Neural crest cell (in vitro differentiated cells): ENCODE data around the gene FRYL. TPM values are rescaled to one million over a fixed set of nuclear protein-coding genes. Genes with fewer than 3 reads are reported as not detected.
A peak's percentile ranks its signal among the peaks of the same experiment; 100 is the strongest.
"Not testable (repeated sequence)": the region's sequence is repeated elsewhere in the genome, so short reads cannot be mapped to it uniquely, and the experiment has no call there.

Experiments
- DNase-seq: peaks from one replicate; pipeline ENCODE4 v3.0.0; 2021; ENCODE audit warnings: low read depth, mixed read lengths, low spot score
- H3K27ac Mint-ChIP-seq: one replicate; pipeline ENCODE4 v1.8.0; 2021; ENCODE audit warnings: mild to moderate bottlenecking, mixed read lengths; ENCODE audit not compliant: unreplicated experiment
- H3K27me3 Mint-ChIP-seq: 2 replicates; pipeline ENCODE4 v1.8.0; 2021; ENCODE audit warnings: low read depth, mild to moderate bottlenecking, mixed read lengths
- H3K36me3 Mint-ChIP-seq: 2 replicates; pipeline ENCODE4 v1.8.0; 2021; ENCODE audit warnings: low read depth, mild to moderate bottlenecking, mixed read lengths
- H3K4me1 Mint-ChIP-seq: 2 replicates; pipeline ENCODE4 v1.8.0; 2021; ENCODE audit warnings: mixed read lengths
- H3K4me3 Mint-ChIP-seq: one replicate; pipeline ENCODE4 v1.8.0; 2021; ENCODE audit warnings: mild to moderate bottlenecking, mixed read lengths
- H3K9me3 Mint-ChIP-seq: 2 replicates; pipeline ENCODE4 v1.8.0; 2021; ENCODE audit warnings: mixed read lengths
- total RNA-seq: library from RNA; stranded (reverse); gene quantifications from 2 replicates; pipeline ENCODE4 v1.2.1, GENCODE V29; 2021
- TF ChIP-seq, protein P1 (sequence below): fragments of 200-600 bp; sonication (generic); conservative IDR thresholded peaks from 2 replicates; pipeline ENCODE4 v1.5.0; 2021; ENCODE audit warnings: antibody characterized with exemption, mild to moderate bottlenecking

FRYL gene
- total RNA-seq, 1 donor from 2014 or later: 48.7 TPM

GRCh38 chr4:48772556-48772955 lies 7.5 kb downstream of the FRYL start:
- Mint-ChIP-seq H3K27me3 (no peaks in the 10 kb centered on the region), H3K36me3 (peaks cover 1% of the 10 kb centered on the region), H3K9me3 (no peaks in the 10 kb centered on the region), H3K27ac (no peak overlapping the region), H3K4me1 (peaks cover 33% of the 10 kb centered on the region), H3K4me3 (no peak overlapping the region)
- TF ChIP-seq, protein P1, sequence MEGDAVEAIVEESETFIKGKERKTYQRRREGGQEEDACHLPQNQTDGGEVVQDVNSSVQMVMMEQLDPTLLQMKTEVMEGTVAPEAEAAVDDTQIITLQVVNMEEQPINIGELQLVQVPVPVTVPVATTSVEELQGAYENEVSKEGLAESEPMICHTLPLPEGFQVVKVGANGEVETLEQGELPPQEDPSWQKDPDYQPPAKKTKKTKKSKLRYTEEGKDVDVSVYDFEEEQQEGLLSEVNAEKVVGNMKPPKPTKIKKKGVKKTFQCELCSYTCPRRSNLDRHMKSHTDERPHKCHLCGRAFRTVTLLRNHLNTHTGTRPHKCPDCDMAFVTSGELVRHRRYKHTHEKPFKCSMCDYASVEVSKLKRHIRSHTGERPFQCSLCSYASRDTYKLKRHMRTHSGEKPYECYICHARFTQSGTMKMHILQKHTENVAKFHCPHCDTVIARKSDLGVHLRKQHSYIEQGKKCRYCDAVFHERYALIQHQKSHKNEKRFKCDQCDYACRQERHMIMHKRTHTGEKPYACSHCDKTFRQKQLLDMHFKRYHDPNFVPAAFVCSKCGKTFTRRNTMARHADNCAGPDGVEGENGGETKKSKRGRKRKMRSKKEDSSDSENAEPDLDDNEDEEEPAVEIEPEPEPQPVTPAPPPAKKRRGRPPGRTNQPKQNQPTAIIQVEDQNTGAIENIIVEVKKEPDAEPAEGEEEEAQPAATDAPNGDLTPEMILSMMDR: no peak
- DNase-seq: no peak

DNA sequence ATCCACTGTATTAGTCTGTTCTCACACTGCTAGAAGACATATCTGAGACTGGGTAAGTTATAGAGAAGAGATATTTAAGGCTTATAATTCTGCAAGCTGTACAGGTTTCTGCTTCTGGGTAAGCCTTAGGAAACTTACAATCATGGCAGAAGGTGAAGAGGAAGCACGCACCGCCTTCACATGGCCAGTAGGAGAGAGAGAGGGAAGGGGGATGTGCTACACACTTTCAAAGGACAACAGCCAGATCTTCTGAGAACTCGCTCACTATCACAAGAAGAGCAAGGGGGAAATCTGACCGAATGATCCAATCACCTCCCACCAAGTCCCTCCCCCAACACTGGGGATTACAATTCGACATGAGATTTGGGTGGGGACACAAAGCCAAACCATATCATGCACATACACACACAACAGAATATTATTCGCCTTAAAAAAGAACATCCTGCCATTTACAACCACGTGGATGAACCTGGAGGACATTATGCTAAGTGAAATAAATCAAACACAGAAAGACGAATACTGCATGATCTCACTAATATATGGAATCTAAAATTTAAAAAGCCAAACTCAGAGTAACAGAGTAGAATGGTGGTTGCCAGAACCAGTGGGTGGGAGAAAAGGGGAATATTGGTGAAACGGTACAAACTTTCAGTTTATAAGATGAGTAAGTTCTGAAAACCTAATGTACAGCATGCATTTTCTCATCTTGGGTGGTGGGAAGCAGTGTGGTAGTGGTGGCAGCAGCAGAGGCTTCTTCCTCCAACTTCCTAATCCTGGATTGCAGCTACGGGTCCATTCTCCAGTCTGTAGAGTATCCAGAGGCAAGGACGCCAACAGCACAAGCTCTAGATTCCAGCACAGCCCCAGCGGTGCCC lies 12.8 kb downstream of the FRYL start:
- H3K36me3 Mint-ChIP-seq: peaks cover 11% of the 10 kb centered on the region
- H3K4me1 Mint-ChIP-seq: peaks cover 18% of the 10 kb centered on the region
- no peak overlapping the region for H3K27ac Mint-ChIP-seq
- no peaks in the 10 kb centered on the region for H3K9me3 Mint-ChIP-seq
- H3K4me3 Mint-ChIP-seq: no peak overlapping the region
- H3K27me3 Mint-ChIP-seq: no peaks in the 10 kb centered on the region
- DNase-seq: no peak
- TF ChIP-seq, protein P1: peak; percentile 38

GRCh38 chr4:48766131-48766792 lies 13.8 kb downstream of the FRYL start:
- H3K27ac Mint-ChIP-seq: no peak overlapping the region
- no peak overlapping the region for H3K4me3 Mint-ChIP-seq
- no peaks in the 10 kb centered on the region for H3K9me3 Mint-ChIP-seq
- TF ChIP-seq, protein P1: no peak
- H3K4me1 Mint-ChIP-seq: peaks cover 12% of the 10 kb centered on the region
- H3K36me3 Mint-ChIP-seq: peaks cover 11% of the 10 kb centered on the region
- no peaks in the 10 kb centered on the region for H3K27me3 Mint-ChIP-seq
- no peak for DNase-seq

- no peak overlapping the region for H3K27ac Mint-ChIP-seq
- TF ChIP-seq, protein P1: no peak
- peaks cover 12% of the 10 kb centered on the region for H3K4me1 Mint-ChIP-seq
- H3K27me3 Mint-ChIP-seq: no peaks in the 10 kb centered on the region
- peaks cover 2% of the 10 kb centered on the region for H3K9me3 Mint-ChIP-seq
- H3K36me3 Mint-ChIP-seq: peaks cover 14% of the 10 kb centered on the region
- no peak for DNase-seq
- no peak overlapping the region for H3K4me3 Mint-ChIP-seq
Measured at GRCh38 chr4:48762408-48762807, 17.7 kb downstream of the FRYL start.

- Mint-ChIP-seq H3K27ac (no peak overlapping the region), H3K4me1 (peaks cover 6% of the 10 kb centered on the region), H3K36me3 (peaks cover 14% of the 10 kb centered on the region), H3K4me3 (no peak overlapping the region), H3K9me3 (peaks cover 7% of the 10 kb centered on the region), H3K27me3 (no peaks in the 10 kb centered on the region)
- no peak for DNase-seq
- TF ChIP-seq, protein P1: no peak
Measured at GRCh38 chr4:48761286-48761685, 18.8 kb downstream of the FRYL start.

DNA sequence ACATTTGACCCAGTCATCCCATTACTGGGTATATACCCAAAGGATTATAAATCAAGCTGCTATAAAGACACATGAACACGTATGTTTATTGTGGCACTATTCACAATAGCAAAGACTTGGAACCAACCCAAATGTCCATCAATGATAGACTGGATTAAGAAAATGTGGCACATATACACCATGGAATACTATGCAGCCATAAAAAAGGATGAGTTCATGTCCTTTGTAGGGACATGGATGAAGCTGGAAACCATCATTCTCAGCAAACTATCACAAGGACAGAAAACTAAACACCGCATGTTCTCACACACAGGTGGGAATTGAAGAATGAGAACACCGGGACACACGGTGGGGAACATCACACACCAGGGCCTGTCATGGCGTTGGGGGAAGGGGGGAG lies 21.4 kb downstream of the FRYL start:
- not testable (repeated sequence) for H3K27me3 Mint-ChIP-seq, H3K4me1 Mint-ChIP-seq, DNase-seq, H3K27ac Mint-ChIP-seq, H3K4me3 Mint-ChIP-seq, H3K9me3 Mint-ChIP-seq
- H3K36me3 Mint-ChIP-seq: peaks cover 17% of the 10 kb centered on the region
